Fibroblast of the conjunctiva (primary cell): Measurements from ENCODE around the gene E2F4.

Source experiments
- DNase-seq: peaks from one replicate; pipeline ENCODE4 v3.0.0-alpha.2; 2010; ENCODE audit warnings: low read depth

Gene E2F4

GRCh38 chr16:67191995-67192681 lies at the start of gene E2F4:
TSS of gene E2F4 (plus strand) at chr16:67192155. CDS start at chr16:67192228, 73 bp downstream.
- DNase-seq = peak; percentile 64

GRCh38 chr16:67142342-67142741 lies 49.6 kb upstream of the E2F4 start:
- no peak for DNase-seq

GRCh38 chr16:67144943-67145342 lies 47.0 kb upstream of the E2F4 start:
- DNase-seq = no peak

- DNase-seq = no peak
Observed at GRCh38 chr16:67145746-67146145, 46.2 kb upstream of the E2F4 start.

GRCh38 chr16:67146523-67147357 lies 45.2 kb upstream of the E2F4 start:
- no peak for DNase-seq

GRCh38 chr16:67147437-67148140 lies 44.4 kb upstream of the E2F4 start:
- no peak for DNase-seq

GRCh38 chr16:67148221-67148620 lies 43.7 kb upstream of the E2F4 start:
- no peak for DNase-seq

GRCh38 chr16:67148656-67149275 lies 43.2 kb upstream of the E2F4 start:
- no peak for DNase-seq

- no peak for DNase-seq
Observed at GRCh38 chr16:67149276-67150046, 42.5 kb upstream of the E2F4 start.

GRCh38 chr16:67150047-67150832 lies 41.7 kb upstream of the E2F4 start:
- peak; percentile 47 for DNase-seq

GRCh38 chr16:67150833-67151396 lies 41.0 kb upstream of the E2F4 start, which contains the start of gene B3GNT9:
TSS of gene B3GNT9 (minus strand) at chr16:67150998. CDS start at chr16:67150485, 513 bp downstream.
- peak; percentile 41 for DNase-seq

- DNase-seq = no peak
Observed at GRCh38 chr16:67151431-67152097, 40.4 kb upstream of the E2F4 start.

GRCh38 chr16:67154578-67155294 lies 37.2 kb upstream of the E2F4 start:
- no peak for DNase-seq

GRCh38 chr16:67155295-67156142 lies 36.4 kb upstream of the E2F4 start:
- DNase-seq = peak; percentile 37

- no peak for DNase-seq
Observed at GRCh38 chr16:67156143-67156844, 35.7 kb upstream of the E2F4 start.

- no peak for DNase-seq
Observed at GRCh38 chr16:67157106-67157748, 34.7 kb upstream of the E2F4 start.
